ENCODE results near the gene DDX25. TPM values are rescaled to one million over a fixed set of nuclear protein-coding genes. Genes with fewer than 3 reads are reported as not detected.
A peak's percentile ranks its signal among the peaks of the same experiment; 100 is the strongest.

DDX25 gene
- polyA plus RNA-seq, 1 donor (not counting 4 experiments of a cell fraction or from before 2014, with no cell fraction given) = 0.12 TPM

- FAIRE-seq (peak; percentile 13), DNase-seq (ENCODE audit: low read depth, low spot score) (no peak)
- Histone ChIP-seq H3K4me1 (ENCODE audit: control insufficient read depth, extremely low read depth, insufficient read depth, low read length) (peaks cover 11% of the 10 kb centered on the region), H3K79me2 (ENCODE audit: control insufficient read depth, insufficient read depth, low read length) (no peaks in the 10 kb centered on the region), H4K20me1 (ENCODE audit: control insufficient read depth, extremely low read depth, insufficient read depth, low read length) (no peaks in the 10 kb centered on the region), H2AFZ (ENCODE audit: control insufficient read depth, low read length) (no peak overlapping the region), H3K36me3 (ENCODE audit: control insufficient read depth in 2 of 2, extremely low read depth in 1 of 2, insufficient read depth in 2 of 2, low read length in 2 of 2) (no peaks in the 10 kb centered on the region), H3K27me3 (ENCODE audit: control insufficient read depth, extremely low read depth, insufficient read depth, low read length) (no peaks in the 10 kb centered on the region), H3K4me3 (ENCODE audit: control insufficient read depth in 2 of 3, extremely low read depth in 1 of 3, insufficient read depth in 2 of 3, low read depth in 1 of 3, low read length in 3 of 3) (no peak overlapping the region), H3K9ac (ENCODE audit: control insufficient read depth, extremely low read depth, insufficient read depth, low read length) (no peak overlapping the region), H3K9me1 (ENCODE audit: control insufficient read depth, extremely low read depth, insufficient read depth, low read length) (no peaks in the 10 kb centered on the region), H3K9me3 (ENCODE audit: control insufficient read depth, low read depth, low read length) (no peaks in the 10 kb centered on the region), H3K27ac (ENCODE audit: control insufficient read depth, insufficient read depth, low read length) (no peak overlapping the region), H3K4me2 (ENCODE audit: control insufficient read depth, extremely low read depth, insufficient read depth, low read depth, low read length) (no peak overlapping the region)
- TF ChIP-seq EZH2 (IDR thresholded peaks at IDR 0.05; ENCODE audit: low read length) = no peak
- no peak for TF ChIP-seq CTCF (optimal IDR thresholded peaks at IDR 0.05 in 1 of 3, IDR thresholded peaks at IDR 0.05 in 1 of 3, conservative IDR thresholded peaks at IDR 0.05 in 1 of 3; ENCODE audit: extremely low read depth in 1 of 3, insufficient read depth in 2 of 3, low read length in 3 of 3)
- dilution Hi-C loops (cut with MboI; ENCODE audit: extremely low pct_ligation_motif_present, low sequenced_read_pairs) = no loop called here
Measured at GRCh38 chr11:125975634-125976033, 71.3 kb downstream of the DDX25 start.

- FAIRE-seq (peak; percentile 79), DNase-seq (ENCODE audit: low read depth, low spot score) (no peak)
- Histone ChIP-seq H3K27ac (ENCODE audit: control insufficient read depth, insufficient read depth, low read length) (no peak overlapping the region), H3K4me3 (ENCODE audit: control insufficient read depth in 2 of 3, extremely low read depth in 1 of 3, insufficient read depth in 2 of 3, low read depth in 1 of 3, low read length in 3 of 3) (no peak overlapping the region), H3K36me3 (ENCODE audit: control insufficient read depth in 2 of 2, extremely low read depth in 1 of 2, insufficient read depth in 2 of 2, low read length in 2 of 2) (no peaks in the 10 kb centered on the region), H3K4me2 (ENCODE audit: control insufficient read depth, extremely low read depth, insufficient read depth, low read depth, low read length) (peak overlapping the region; percentile 45), H3K9me3 (ENCODE audit: control insufficient read depth, low read depth, low read length) (no peaks in the 10 kb centered on the region), H2AFZ (ENCODE audit: control insufficient read depth, low read length) (peak overlapping the region; percentile 69), H3K27me3 (ENCODE audit: control insufficient read depth, extremely low read depth, insufficient read depth, low read length) (no peaks in the 10 kb centered on the region), H3K79me2 (ENCODE audit: control insufficient read depth, insufficient read depth, low read length) (no peaks in the 10 kb centered on the region), H3K9ac (ENCODE audit: control insufficient read depth, extremely low read depth, insufficient read depth, low read length) (no peak overlapping the region), H3K9me1 (ENCODE audit: control insufficient read depth, extremely low read depth, insufficient read depth, low read length) (no peaks in the 10 kb centered on the region), H4K20me1 (ENCODE audit: control insufficient read depth, extremely low read depth, insufficient read depth, low read length) (no peaks in the 10 kb centered on the region), H3K4me1 (ENCODE audit: control insufficient read depth, extremely low read depth, insufficient read depth, low read length) (peaks cover 11% of the 10 kb centered on the region)
- no peak for TF ChIP-seq EZH2 (IDR thresholded peaks at IDR 0.05; ENCODE audit: low read length)
- TF ChIP-seq CTCF (optimal IDR thresholded peaks at IDR 0.05 in 1 of 3, IDR thresholded peaks at IDR 0.05 in 1 of 3, conservative IDR thresholded peaks at IDR 0.05 in 1 of 3; ENCODE audit: extremely low read depth in 1 of 3, insufficient read depth in 2 of 3, low read length in 3 of 3) = no peak
- dilution Hi-C loops (cut with MboI; ENCODE audit: extremely low pct_ligation_motif_present, low sequenced_read_pairs) = no loop called here
Measured at GRCh38 chr11:125976156-125976555, 71.8 kb downstream of the DDX25 start.
